HG03060 (cell line): ENCODE results near the gene ADSS1.

Experiments
- ATAC-seq: cut with Tn5 transposase; IDR thresholded peaks from one replicate; pipeline ENCODE4 v1.9.1; 2021; ENCODE audit warnings: low read depth, moderate number of reproducible peaks; ENCODE audit not compliant: unreplicated experiment

The ADSS1 gene

DNA sequence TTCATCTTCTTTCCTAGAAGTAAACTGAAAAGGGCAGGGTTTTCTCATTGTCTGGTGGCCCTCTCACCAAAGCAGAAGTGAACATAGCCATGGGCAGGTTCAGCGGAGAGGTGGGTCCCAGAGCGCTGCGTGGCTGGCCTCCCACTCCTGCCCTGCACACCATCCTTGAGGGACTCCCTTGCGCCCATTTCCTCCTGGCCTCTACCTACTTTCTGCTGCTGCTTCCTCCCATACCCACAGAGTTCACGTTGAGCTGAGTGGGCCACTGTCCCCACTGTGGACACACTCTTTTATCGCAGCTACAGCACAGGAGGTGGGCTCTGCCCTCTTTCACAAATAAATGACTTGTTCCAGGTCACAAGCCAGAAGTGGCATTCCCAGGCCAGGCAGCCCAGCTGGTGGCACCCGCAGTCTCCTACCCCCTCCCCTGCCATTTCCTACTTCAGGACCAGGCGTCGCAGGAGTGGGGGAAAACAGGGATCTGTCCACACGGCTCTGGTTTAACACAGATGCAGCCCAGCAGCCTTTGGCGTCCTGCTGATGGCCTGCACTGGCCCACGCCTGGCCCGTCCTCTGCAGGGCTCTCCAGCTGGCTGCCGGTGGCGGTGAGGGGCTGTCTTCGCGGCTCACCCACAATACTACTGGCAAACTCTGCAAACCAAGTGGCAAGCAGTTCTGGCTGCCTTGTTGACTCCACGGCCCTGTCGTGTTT lies 33.8 kb downstream of the ADSS1 start:
- no peak for ATAC-seq

GRCh38 chr14:104758981-104759969 lies 35.2 kb downstream of the ADSS1 start:
- no peak for ATAC-seq

- no peak for ATAC-seq
Measured at GRCh38 chr14:104765517-104765916, 41.5 kb downstream of the ADSS1 start.

DNA sequence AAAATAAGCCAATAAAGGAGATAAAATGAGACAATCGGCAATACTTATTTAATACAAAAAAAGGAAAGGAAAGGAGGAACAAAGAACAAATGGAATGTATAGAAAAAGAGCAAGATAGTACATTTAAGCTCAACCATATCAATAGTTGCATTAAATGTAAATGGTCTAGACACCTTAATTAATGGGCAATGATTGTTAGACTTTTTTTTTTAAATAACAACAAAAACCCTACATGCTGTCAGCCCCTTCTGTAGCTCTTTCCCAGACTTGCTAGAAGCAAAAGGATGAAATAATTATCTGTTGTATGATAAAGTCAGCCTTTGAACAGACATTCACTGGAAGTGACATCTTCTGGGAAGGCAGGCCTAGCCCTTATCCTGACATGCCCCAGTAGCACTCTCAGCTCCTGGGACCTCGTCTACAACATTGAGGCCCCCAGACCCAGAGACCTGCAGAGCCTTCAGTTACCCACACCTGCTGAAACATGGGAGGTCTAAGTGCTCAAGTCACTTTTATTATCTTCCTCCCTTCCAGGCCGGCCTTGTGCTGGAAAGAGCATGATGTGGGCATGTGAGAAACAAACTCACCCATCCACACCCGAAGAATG lies 42.3 kb downstream of the ADSS1 start:
- ATAC-seq = no peak

- ATAC-seq = no peak
Measured at GRCh38 chr14:104766863-104767633, 43.0 kb downstream of the ADSS1 start.

GRCh38 chr14:104767634-104767918 lies 43.5 kb downstream of the ADSS1 start:
- ATAC-seq = no peak

DNA sequence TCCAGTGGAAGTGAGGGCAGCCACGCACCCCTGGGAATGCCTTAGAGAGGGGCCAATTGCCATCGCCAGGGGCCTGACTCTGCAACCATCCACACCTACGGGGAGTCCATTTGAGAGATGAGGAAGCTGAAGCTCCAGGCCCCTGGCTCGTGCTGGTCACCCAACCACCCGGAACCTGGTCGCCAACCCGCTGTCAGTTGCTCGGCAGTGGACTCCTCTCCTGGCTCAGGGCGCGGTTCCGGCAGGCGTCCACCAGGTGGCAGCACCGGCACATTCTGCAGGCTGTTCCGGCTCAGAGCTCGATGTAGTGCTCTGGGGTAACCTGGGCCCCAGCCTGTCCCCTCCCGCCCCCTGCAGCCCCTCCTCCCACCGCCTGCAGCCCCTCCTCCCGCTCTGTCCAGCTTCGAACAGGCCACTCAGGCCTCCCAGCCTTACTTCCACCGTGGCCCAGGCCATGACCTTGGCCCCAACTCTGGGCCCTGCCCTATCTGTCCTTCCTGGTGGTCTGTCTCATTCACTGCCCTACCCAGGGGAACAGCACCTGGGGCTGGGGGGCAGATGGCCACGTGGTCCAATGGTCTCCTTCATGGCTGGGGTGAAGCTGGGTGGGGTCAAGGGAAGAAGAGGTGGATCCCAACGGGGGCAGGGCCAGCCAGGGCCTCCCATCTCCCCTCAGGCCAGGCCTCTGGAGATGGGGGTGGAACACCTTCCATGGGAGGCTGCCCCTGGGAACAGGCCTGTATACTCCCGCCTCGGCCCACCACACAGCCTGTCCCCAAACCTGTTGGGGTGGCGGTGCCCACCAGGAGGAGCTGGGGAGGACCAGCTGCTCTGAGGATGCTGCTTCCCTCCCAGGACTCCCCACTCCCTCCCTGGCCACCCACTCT lies 44.7 kb downstream of the ADSS1 start:
- no peak for ATAC-seq

GRCh38 chr14:104769324-104770071 lies 45.5 kb downstream of the ADSS1 start:
- ATAC-seq = no peak

DNA sequence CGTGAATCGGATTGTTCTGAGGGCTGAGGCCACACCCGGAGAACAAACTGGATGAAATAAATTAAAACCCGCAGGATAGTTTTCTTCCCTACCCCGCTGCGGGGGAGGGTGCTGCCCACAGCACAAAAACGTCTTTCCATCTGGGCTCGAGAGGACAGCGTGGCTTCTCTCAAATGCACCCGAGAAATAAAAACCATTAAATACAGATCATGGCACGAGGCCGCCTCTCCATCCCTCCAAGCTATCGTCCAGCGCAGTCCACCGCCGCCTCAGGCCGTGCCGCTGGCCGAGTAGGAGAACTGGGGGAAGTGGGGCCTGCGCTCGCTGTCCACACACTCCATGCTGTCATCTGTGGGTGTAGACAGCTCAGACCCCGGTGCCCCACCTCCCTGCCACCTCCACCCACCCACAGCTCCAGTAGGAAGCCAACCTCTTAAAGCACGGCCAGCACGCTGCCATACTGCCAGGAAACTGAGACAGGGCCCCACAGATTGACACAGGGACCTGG lies 46.1 kb downstream of the ADSS1 start:
- ATAC-seq = no peak

DNA sequence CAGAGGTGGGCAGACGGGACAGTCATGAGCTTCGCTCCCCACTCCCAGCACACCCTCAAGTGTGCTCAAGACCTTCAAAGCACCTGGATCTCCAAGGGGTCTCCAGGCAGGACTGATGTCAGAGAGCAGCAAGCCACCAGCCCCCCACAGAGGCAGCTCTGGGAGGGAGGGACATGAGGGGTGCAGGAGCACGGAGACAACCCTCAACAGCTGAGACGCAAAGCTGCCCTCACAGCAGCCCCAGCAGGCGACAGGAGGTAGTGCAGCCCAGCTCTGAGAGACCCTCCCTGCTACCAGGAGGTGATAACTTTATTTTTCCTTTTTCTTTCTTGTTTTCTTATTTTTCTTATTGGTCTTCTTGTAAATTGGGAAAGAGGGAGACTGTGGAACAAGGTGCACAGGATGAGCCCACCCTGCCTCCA lies 46.8 kb downstream of the ADSS1 start:
- ATAC-seq = no peak

- ATAC-seq = no peak
Measured at GRCh38 chr14:104771374-104771773, 47.3 kb downstream of the ADSS1 start.

DNA sequence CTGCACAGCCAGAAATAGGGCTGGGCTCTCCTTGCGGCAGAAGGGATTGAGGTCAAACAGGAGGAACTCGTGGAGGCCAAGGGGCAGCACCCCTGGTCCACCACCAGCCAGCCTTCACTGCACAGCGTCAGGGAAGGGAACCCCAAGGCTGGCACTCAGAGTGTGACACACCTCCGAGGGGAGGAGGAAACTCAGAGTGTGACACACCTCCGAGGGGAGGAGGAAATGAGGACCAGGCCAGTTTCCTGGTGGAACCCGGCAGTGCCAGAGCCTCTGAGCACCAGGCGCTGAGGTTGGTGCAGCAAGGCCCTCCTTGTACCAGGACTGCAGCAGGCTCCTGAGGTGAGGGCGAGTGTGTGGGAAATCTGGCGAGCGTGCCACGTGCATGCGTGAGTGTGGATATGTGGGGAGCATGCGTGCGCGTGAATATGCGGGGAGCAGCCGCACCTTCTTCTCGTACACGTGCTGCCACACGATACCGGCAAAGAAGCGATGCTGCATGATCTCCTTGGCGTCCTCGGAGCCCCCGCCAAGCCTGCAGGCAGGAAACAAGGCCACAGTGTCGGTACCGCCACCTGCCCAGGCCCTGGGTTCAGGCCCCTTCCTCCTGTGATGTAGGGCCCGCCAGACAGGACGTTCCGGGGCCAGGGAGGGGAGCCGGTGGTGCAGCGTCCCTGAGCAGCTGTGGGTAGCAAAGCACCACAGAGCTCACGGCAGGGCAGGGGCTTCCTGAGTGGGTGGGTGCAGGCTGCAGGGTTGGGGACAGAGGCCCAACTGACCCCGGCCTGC lies 48.1 kb downstream of the ADSS1 start:
- no peak for ATAC-seq

DNA sequence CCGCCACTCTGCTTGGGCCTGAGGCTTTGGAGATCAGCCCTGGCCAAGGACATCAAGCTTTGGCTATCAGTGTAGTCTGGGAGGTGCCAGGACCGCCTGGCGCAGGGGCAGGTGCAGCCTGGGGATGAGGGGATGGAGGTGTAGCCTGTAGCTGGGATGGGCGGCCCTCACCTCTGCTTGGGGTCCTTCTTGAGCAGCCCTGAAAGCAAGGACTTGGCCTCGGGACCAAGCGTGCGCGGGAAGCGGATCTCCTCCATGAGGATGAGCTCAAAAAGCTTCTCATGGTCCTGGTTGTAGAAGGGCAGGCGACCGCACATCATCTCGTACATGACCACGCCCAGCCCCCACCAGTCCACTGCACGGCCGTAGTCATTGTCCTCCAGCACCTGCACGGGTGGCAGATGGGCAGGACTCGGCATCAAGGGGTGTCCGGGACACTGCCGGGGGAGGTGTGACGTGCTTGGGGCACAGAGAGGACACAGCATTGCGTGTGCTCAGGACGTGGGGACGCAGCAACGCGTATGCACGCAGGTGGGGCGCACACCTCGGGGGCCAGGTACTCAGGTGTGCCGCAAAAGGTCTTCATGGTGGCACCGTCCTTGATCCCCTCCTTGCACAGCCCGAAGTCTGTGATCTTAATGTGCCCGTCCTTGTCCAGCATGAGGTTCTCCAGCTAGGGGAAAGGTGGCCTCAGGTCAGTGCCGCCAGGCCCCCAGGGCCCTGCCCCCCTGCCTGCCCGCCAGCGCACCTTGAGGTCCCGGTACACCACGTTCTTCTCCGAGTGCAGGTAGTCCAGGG lies 48.9 kb downstream of the ADSS1 start:
- no peak for ATAC-seq

- no peak for ATAC-seq
Measured at GRCh38 chr14:104773505-104774452, 49.8 kb downstream of the ADSS1 start.

GRCh38 chr14:104774453-104775072 lies 50.5 kb downstream of the ADSS1 start:
- ATAC-seq = no peak

- no peak for ATAC-seq
Measured at GRCh38 chr14:104775073-104775489, 51.1 kb downstream of the ADSS1 start.
